ENCODE data around the gene KRTAP12-1.
A peak's percentile ranks its signal among the peaks of the same experiment; 100 is the strongest.

The KRTAP12-1 gene

DNA sequence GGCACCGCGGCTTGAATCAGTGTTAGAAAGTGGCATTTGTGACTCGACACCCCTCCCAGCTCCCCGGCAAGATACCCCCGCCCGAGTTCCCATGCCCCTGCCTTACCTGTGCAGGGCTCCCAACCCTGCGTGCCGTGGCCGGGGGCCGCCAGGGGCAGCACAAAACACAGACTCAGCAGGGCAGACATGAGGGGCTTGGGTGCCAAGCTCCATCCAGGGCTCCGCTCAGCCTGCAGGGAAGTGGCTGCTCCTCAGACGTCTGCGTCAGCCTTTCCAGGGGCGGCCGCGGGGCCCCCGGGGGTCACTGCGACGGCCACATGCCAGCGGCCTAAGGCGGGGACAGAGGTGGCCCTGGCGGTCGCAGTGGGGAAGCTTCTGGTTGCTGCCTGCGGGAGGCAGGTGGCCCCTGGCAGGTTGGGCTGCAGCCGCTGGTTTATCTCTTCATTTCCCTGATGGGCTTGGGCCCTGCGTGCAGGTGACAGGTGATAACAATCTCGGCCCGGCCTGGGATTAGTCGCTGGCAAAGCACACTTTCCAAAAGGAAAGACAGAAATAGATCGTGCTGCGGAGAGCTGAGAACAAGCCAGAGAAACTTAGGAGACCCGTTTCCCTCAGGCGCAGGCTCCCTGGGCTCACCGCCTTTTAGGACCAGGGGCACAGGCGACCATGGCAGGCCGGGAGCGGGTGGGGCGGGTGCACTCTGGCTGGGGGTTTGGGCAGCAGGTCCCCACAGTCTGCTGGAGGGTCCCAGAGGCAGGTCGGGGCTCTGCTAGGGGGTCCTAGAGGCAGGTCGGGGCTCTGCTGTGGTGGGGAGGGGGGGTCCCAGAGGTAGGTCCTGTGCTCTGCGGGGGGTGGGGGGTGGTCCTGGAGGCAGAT lies 29.6 kb upstream of the KRTAP12-1 start, which contains the start of gene TSPEAR:
Gene TSPEAR (minus strand): TSS at position 246 of the 876 bp plus-strand sequence. CDS start 58 bp downstream, at position 188.
- DNase-seq (ENCODE audit: low spot score) = no peak

DNA sequence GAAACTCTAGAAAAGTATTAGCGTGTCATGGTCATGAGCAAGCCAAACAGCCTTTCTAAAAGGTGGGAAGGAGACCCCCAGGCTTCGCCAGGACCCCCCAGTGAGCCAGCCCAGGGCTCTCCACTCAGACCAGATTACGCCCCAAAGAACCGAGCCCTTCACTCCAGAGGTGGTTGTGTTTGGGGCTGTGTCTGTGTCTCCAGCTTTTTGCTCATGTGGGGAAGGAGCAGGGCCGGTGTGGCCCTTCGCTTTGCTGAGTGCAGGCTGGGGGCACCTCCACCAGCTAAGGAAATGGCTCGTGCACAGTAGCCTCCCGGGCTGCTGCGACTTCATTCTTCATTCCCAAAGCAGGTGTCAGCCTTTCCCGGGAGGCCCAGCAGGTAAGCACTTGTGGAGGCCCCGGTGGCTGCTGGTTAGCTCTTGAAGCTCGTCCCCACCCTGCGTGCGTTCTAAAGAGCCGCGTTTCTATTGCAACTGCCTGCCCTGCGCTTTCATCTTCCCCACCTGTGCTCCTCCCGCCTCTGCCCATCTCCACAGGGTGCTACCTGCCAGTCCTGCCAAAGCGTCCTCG lies 28.9 kb upstream of the KRTAP12-1 start:
- peak; percentile 4 for DNase-seq (ENCODE audit: low spot score)

- DNase-seq (ENCODE audit: low spot score) = no peak
These were observed 28.3 kb upstream of the KRTAP12-1 start for GRCh38 chr21:44710294-44710665.

DNA sequence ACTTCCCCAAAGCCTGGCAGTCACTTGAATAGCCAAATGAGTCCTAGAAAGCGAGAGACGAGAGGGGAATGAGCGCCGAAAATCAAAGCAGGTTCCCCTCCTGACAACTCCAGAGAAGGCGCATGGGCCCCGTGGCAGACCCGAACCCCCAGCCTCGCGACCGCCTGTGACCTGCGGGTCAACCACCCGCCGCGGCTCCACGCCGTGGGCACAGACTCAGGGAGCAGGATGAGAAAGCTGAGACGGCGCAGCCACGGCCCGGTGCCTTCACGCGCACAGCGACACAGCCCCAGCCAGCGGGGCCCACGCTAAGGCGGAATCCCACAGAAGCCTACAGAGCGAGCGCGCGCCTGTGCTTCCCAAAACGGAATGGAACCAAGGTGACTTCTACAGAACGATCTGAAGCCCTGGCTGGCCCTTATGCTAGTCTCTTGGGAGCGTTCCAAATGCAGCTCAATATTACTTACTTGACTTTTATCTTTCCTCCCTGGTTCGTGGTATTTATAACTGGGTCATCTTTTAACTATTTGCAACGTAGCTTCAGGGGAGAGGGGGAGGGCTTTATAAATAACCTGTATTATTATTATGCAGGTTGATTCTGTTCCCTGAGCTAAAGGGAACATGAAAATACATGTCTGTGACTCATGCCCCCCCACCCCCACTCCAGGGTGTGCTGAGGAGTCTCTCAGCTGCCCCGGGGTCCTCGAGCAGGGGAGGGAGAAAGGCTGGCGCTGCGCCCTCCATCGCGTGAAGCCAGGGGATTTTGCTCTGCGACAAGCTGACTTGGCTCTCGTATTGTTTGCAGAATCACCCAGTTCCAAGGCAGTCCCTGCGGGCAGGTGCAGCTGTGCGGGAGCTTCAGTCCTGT lies 27.7 kb upstream of the KRTAP12-1 start:
- peak; percentile 2 for DNase-seq (ENCODE audit: low spot score)

- no peak for DNase-seq (ENCODE audit: low spot score)
These were observed 27.0 kb upstream of the KRTAP12-1 start for GRCh38 chr21:44708866-44709425.

DNA sequence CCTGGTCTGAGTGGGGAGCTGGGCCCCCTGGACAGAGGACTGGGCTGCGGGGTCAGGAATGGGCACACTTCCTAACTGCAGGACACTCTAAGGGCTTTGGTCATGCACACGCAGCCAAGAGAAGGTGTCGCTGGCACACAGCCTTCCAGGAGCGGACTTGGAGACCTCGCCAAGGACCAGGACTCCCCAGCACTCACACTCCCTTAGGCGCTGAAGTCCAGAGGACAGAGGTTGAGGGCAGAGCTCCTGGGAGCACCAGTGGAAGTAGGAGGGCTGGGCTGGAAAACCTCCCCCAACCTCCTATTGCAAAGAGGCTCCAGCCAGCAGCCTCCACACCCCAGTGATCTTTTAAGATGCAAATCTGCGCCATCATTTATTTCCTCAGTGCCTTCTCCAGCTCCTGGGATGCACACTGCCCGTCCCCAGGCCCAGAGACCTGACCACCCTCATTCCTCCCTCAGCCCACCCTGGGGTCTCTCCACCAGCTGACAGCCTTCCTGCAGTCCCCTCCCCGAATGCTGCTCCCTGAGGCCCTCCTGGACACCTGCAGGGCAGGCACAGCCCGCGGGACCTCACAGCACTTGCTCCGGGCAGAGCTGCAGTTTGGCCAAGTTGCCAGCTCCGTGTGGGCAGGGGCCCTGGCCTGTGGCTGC lies 26.4 kb upstream of the KRTAP12-1 start:
- DNase-seq (ENCODE audit: low spot score) = no peak

GRCh38 chr21:44706706-44707581 lies 25.0 kb upstream of the KRTAP12-1 start:
- DNase-seq (ENCODE audit: low spot score) = no peak

- DNase-seq (ENCODE audit: low spot score) = no peak
These were observed 24.2 kb upstream of the KRTAP12-1 start for GRCh38 chr21:44706026-44706705.

DNA sequence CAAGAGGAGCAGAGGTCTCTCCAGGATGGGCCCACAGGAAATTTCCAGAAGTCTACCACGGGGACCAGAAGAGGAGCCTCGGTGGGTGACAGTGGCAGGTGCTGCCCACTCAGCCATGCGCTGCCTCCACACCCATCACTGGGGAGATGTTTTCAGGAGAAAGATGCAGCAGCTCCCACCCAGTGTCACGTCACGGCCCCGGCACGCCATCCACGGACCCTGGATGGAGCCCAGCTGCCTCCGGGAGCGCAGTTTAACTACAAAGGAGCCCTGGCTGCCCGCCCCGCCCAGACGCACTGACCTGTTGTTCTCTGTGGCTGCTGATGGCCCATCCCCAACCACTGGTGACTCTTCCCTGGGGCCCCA lies 22.7 kb upstream of the KRTAP12-1 start:
- no peak for DNase-seq (ENCODE audit: low spot score)

- no peak for DNase-seq (ENCODE audit: low spot score)
These were observed 22.0 kb upstream of the KRTAP12-1 start for GRCh38 chr21:44703731-44704635.

- DNase-seq (ENCODE audit: low spot score) = no peak
These were observed 21.2 kb upstream of the KRTAP12-1 start for GRCh38 chr21:44702973-44703730.

DNA sequence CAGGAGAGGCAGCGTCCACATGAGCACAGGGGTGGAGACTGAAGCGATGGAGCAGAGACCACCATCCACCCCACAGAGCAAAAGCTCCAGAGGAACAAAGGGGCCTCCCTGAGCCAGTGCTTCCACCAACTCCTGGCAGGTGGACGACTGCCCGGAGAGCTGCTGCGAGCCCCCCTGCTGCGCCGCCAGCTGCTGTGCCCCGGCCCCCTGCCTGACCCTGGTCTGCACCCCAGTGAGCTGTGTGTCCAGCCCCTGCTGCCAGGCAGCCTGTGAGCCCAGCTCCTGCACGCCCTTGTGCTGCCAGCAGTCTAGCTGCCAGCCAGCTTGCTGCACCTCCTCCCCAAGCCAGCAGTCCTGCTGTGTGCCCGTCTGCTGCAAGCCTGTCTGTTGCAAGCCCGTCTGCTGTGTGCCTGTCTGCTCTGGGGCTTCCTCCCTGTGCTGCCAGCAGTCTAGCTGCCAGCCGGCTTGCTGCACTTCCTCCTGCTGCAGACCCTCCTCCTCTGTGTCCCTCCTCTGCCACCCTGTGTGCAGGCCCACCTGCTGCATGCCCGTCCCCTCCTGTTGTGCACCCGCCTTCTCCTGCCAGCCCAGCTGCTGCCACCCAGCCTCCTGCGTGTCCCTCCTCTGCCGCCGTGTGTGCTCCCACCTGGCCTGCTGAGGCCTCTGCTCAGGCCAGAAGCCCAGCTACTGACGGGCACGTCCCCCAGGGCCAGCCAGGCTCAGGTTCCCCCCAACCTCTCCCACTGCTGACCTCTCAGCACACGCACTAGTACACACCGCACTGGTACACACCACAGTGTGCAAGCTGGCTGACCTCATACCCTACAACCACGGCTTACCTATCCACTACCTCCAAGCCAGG lies 20.4 kb upstream of the KRTAP12-1 start:
- no peak for DNase-seq (ENCODE audit: low spot score)

DNA sequence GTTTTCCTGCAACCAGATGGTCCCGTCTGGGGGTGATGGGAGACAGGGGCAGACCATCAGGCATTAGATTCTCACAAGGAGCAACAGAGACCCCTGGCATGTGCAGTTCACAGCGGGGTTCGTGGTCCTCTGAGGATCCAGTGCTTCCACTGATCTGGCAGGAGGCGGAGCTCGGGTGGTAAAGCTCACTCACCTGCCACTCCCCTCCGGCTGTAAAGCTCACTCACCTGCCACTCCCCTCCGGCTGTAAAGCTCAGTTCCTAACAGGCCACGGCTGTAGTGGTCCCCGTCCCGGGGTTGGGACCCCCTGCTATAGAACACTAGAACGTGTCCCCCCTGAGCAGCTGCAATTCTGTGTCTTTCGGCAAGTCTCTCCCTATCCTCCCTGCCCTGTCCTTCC lies 19.6 kb upstream of the KRTAP12-1 start:
- no peak for DNase-seq (ENCODE audit: low spot score)

GRCh38 chr21:44701023-44701400 lies 19.0 kb upstream of the KRTAP12-1 start:
- DNase-seq (ENCODE audit: low spot score) = no peak

DNA sequence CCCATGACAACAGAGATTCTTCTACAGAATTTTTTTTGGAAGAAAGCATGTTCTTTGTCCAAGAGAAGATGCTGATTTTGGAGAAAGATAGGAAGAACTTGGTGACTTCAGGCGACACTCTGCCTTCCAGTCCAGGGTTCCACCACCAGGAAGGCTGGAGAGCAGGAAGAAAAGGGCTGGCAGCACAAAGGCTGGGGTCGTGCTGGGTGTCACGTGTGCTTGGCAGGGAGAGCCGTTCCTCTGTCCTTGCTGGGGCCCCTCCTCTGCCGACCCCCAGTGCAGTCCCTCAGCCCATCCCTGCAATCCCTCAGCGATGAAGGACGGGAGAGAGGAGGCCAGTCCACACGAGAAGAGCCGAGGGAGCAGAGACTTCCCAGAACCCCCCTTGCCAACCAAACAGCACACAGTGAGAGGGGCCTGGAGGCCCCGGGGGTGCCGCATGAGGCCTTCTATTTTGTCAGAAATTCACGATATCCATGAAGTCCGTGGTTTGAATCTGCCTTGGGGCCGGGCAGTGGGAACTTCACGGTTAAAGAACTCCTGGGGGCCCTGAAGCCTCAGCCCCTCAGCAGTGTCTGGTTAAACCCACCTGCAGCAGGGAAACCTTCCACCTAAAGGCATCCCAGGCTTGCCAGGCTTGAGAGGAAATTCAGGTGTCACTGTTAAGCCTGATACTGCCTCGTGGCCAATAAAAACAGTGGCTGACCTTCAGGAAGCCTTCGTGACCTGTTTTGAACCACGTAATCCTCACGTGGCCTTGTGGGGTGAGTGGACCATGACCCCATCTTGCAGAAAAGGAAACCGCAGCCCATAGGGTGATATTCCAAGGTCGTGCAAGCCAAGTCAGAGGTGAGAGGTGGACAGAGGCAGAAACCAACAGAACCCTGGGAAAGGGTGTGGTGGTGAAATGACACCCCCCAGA lies 18.4 kb upstream of the KRTAP12-1 start:
- DNase-seq (ENCODE audit: low spot score) = no peak

- DNase-seq (ENCODE audit: low spot score) = no peak
These were observed 17.6 kb upstream of the KRTAP12-1 start for GRCh38 chr21:44699502-44700001.

Data from kidney tubule cell (primary cell).